ENCODE data around the gene PACS2. TPM values are rescaled to one million over a fixed set of nuclear protein-coding genes. Genes with fewer than 3 reads are reported as not detected.

Gene PACS2
- total and polyA plus RNA-seq, 4 donors, result 5.1 to 21.9 (median 9.8) TPM

- TF ChIP-seq RXRA (IDR thresholded peaks at IDR 0.05) (no peak), RAD21 (IDR thresholded peaks at IDR 0.05) (no peak), SP1 (IDR thresholded peaks at IDR 0.05) (no peak), YY1 (IDR thresholded peaks at IDR 0.05) (no peak), REST (IDR thresholded peaks at IDR 0.05) (no peak), MAX (IDR thresholded peaks at IDR 0.05) (no peak), HNF4A (conservative IDR thresholded peaks at IDR 0.05) (no peak), NR2F2 (IDR thresholded peaks at IDR 0.05) (no peak), JUND (IDR thresholded peaks at IDR 0.05) (no peak), CTCF (IDR thresholded peaks at IDR 0.05; ENCODE audit: low read depth, low read length, missing input control) (no peak), EGR1 (IDR thresholded peaks at IDR 0.05; ENCODE audit: low read depth in 2 of 2) (no peak)
- Histone ChIP-seq H3K36me3 (ENCODE audit: control insufficient read depth in 4 of 4, insufficient read depth in 3 of 4, low read depth in 1 of 4, low read length in 3 of 4) (no peaks in the 10 kb centered on the region), H3K4me3 (ENCODE audit: low read depth in 1 of 3, low read length in 3 of 3) (no peak overlapping the region), H3K4me1 (ENCODE audit: control insufficient read depth in 4 of 4, insufficient read depth in 4 of 4, low read length in 3 of 4) (peaks cover 16 to 41% (median 30%) of the 10 kb centered on the region in 4 donors), H3K9me3 (ENCODE audit: control insufficient read depth in 4 of 4, low read length in 3 of 4) (no peaks in the 10 kb centered on the region), H3K9ac (ENCODE audit: low read depth in 1 of 2, low read length in 2 of 2) (no peak overlapping the region), H3K27ac (ENCODE audit: low read depth in 1 of 2, low read length in 2 of 2) (no peak overlapping the region), H3K27me3 (ENCODE audit: control insufficient read depth in 4 of 4, insufficient read depth in 4 of 4, low read length in 3 of 4) (no peaks in the 10 kb centered on the region)
- WGBS, result 86% methylated on average over 10 of the region's 10 CpGs
- no peak for DNase-seq (ENCODE audit: low spot score)
Measured at GRCh38 chr14:105283028-105283427, 31.5 kb upstream of the PACS2 start.

- Histone ChIP-seq H3K9me3 (ENCODE audit: control insufficient read depth in 4 of 4, low read length in 3 of 4) (no peaks in the 10 kb centered on the region), H3K27ac (ENCODE audit: low read depth in 1 of 2, low read length in 2 of 2) (no peak overlapping the region), H3K4me3 (ENCODE audit: low read depth in 1 of 3, low read length in 3 of 3) (no peak overlapping the region), H3K9ac (ENCODE audit: low read depth in 1 of 2, low read length in 2 of 2) (no peak overlapping the region), H3K4me1 (ENCODE audit: control insufficient read depth in 4 of 4, insufficient read depth in 4 of 4, low read length in 3 of 4) (peaks cover 16 to 41% (median 30%) of the 10 kb centered on the region in 4 donors), H3K27me3 (ENCODE audit: control insufficient read depth in 4 of 4, insufficient read depth in 4 of 4, low read length in 3 of 4) (no peaks in the 10 kb centered on the region), H3K36me3 (ENCODE audit: control insufficient read depth in 4 of 4, insufficient read depth in 3 of 4, low read depth in 1 of 4, low read length in 3 of 4) (no peaks in the 10 kb centered on the region)
- WGBS, result 71% methylated on average over 15 of the region's 15 CpGs
- no peak for DNase-seq (ENCODE audit: low spot score)
- no peak for TF ChIP-seq FOXA2 (IDR thresholded peaks at IDR 0.05)
Measured at GRCh38 chr14:105283899-105284298, 30.6 kb upstream of the PACS2 start.

GRCh38 chr14:105285174-105285573, 29.4 kb upstream of the PACS2 start:
- peak in 1 of 2 donors; percentile 27 for TF ChIP-seq EGR1 (IDR thresholded peaks at IDR 0.05; ENCODE audit: low read depth in 2 of 2)
- TF ChIP-seq GABPA (IDR thresholded peaks at IDR 0.05 in 1 of 2, conservative IDR thresholded peaks at IDR 0.05 in 1 of 2), result peak in 1 of 2 donors; percentile 58
- no peak for TF ChIP-seq NR2F2 (IDR thresholded peaks at IDR 0.05)
- TF ChIP-seq TAF1 (conservative IDR thresholded peaks at IDR 0.05), result no peak
- TF ChIP-seq JUND (IDR thresholded peaks at IDR 0.05), result peak in 1 of 2 donors; percentile 79
- TF ChIP-seq FOXA1 (IDR thresholded peaks at IDR 0.05), result peak; percentile 16
- TF ChIP-seq ATF3 (IDR thresholded peaks at IDR 0.05), result no peak
- peak; percentile 9 to 85 for TF ChIP-seq HNF4A (conservative IDR thresholded peaks at IDR 0.05)
- peak; percentile 48 to 97 for TF ChIP-seq RXRA (IDR thresholded peaks at IDR 0.05)
- peak; percentile 62 for TF ChIP-seq YY1 (IDR thresholded peaks at IDR 0.05)
- peak; percentile 96 for TF ChIP-seq MAX (IDR thresholded peaks at IDR 0.05)
- peak; percentile 60 for TF ChIP-seq REST (IDR thresholded peaks at IDR 0.05)
- peaks cover 16 to 43% (median 30%) of the 10 kb centered on the region in 4 donors for H3K4me1 ChIP-seq (ENCODE audit: control insufficient read depth in 4 of 4, insufficient read depth in 4 of 4, low read length in 3 of 4)

More at GRCh38 chr14:105285174-105285573, 29.4 kb upstream of the PACS2 start:
- Histone ChIP-seq H3K4me3 (ENCODE audit: low read depth in 1 of 3, low read length in 3 of 3) (no peak overlapping the region), H3K27me3 (ENCODE audit: control insufficient read depth in 4 of 4, insufficient read depth in 4 of 4, low read length in 3 of 4) (no peaks in the 10 kb centered on the region), H3K27ac (ENCODE audit: low read depth in 1 of 2, low read length in 2 of 2) (peak overlapping the region; percentile 72 to 77), H3K9me3 (ENCODE audit: control insufficient read depth in 4 of 4, low read length in 3 of 4) (no peaks in the 10 kb centered on the region), H3K9ac (ENCODE audit: low read depth in 1 of 2, low read length in 2 of 2) (no peak overlapping the region), H3K36me3 (ENCODE audit: control insufficient read depth in 4 of 4, insufficient read depth in 3 of 4, low read depth in 1 of 4, low read length in 3 of 4) (no peaks in the 10 kb centered on the region)
- no peak for DNase-seq (ENCODE audit: low spot score)
- 41% methylated on average over 8 of the region's 8 CpGs for WGBS
